GDM1 (cell line): ENCODE data around the gene MAMDC2.
"Not testable (repeated sequence)": the region's sequence is repeated elsewhere in the genome, so short reads cannot be mapped to it uniquely, and the experiment has no call there.

Experiments used
- DNase-seq: peaks from one replicate; lab custom pipeline; 2025; lab: John Stamatoyannopoulos, UW

The MAMDC2 gene

DNA sequence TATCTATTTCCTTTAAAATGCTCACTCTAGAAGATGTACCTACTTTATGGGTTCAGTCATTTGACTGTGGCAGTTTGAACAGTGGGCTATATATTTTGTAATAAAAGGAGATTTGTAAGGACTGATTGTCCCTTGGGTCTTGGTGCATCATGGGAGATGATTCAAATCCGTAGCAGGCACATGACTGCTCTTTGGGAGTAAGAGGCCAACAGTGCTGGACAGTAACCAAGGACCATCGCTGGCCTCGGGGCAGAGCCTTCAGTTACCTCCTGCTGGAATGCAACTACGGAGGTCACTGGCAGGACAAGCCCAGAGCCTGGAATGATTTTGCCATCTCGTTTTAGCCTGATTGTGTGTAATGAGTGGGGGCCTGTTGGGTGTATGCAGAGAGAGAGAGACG is 7.0 kb upstream of the MAMDC2 start:
- DNase-seq, result no peak

DNA sequence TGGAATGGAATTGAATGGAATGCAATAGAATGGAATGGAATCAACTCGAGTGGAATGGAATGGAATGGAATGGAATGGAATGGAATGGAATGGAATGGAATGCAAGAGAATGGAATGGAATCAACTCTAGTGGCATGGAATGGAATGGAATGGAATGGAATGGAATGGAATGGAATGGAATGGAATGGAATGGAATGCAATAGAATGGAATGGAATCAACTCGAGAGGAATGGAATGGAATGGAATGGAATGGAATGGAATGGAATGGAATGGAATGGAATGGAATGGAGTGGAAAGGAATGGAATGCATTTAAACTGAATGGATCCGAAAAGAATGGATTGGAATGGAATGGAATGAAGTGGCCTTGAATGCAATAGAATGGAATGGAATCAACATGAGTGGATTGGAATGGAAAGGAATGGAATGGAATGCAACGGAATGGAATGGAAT is 5.5 kb upstream of the MAMDC2 start:
- not testable (repeated sequence) for DNase-seq

DNA sequence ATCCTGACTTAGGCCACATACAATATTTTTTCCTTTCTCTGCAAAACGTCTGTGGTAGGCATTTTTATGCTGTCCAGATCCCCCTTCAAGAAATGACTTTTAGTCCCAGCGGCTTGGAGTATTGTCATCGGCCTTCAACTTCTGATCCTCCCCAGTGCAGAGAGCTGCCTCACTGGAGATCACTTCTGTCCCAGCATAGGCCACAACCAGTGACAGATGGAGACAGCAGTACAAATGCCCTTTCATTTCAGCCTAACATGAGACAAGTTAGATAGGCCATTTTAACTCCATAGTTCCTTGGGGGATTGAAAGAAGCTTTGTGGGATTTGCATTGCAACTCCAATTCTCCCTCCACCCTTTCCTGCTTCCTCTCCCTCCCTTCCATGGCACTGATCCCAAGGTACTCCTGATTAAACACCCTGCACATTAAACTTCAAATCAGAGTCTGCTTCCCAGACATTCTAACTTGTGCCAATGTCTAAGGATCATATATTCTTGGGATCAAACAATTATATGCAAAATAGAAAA is 3.2 kb upstream of the MAMDC2 start:
- DNase-seq, result no peak

DNA sequence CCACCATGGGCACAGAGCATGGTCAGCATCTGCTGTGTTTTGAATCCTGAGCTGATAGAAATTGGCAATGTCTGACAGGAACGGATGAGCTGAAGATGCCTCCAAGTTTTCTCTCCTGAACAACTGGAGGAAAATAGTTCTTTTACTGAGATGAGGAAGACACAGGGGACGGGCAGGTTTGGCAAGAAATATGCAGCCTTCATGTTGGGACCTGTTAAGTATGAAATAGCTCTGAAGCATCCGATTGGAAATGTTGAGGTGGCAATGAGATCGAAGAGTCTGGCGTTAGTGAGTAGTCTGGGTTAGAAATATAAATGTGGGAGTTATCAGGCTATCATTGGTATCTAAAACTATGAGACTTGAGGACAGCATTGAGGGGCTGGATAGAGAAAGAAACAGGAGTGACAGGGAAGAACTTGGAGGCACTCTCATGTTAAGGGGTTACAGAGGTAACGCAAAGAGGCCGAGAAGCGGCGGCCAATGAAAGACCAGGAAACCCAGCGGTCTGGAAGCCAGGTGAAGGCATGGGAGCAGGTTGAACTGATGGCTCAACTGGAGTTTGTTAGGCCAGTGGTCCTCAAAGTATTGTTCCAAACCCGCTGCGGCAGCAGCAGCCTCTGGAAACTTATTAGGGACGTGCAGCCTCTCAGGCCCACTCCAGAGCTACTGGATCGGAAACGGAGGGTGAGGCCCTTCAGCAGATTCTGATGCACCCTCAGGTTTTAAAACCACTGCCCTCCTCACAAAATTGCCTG is 1.0 kb upstream of the MAMDC2 start:
- DNase-seq, result no peak

DNA sequence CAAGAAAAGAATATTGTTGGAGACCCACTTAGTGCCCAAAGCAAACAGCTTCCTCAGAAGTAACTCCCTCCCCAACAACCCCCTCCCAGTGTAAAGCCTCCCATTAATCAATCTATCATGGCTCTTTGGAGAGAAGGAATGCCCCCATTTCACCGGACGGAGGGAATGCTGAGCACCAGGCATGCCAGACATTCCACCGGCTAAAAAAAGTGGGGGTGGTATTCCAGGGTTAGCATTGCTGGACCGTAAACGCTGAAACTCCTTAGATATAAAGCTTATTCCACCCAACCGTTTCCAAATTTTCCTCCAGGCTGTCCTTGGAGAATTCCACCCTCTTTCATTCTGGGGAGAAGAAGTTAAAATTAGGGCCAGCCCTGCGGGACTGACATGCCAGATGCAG is 363 bp upstream of the MAMDC2 start:
- no peak for DNase-seq

DNA sequence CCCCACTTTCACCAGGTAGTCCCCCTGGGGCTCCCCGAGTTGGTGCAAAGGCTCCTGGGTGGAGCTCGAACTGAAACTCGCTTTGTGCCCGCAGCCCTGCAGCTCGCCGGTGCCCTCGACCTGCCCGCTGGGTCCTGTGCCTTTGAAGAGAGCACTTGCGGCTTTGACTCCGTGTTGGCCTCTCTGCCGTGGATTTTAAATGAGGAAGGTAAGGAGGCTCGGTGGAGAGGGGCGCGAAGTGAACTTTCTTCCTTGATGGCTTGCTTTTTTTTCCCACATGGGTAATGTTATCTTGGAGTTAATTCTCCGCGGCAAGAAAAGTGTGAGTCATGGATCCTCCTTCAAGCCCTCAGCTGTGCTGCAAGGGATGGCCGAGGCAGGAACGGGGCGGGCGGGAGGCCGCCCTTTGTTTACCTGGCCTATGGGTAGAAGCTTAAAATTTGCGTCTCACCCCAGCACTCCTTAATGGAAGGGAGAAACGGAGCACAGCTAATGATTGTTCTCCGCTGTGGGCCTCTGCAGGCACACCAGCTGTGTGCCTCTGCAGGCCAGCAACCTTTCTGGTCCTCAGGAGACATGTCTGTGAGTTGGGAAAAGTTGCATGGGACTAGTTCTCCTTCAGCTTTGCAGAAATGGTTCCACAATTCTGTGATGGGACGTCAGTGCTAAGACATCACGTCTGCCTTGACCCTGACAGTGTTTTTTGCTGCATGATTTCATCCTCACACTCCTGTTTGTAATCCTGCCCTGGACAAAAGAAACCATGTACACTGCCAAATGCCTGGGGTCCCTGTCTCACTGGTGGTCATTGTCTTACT is 1.1 kb downstream of the MAMDC2 start:
- no peak for DNase-seq

DNA sequence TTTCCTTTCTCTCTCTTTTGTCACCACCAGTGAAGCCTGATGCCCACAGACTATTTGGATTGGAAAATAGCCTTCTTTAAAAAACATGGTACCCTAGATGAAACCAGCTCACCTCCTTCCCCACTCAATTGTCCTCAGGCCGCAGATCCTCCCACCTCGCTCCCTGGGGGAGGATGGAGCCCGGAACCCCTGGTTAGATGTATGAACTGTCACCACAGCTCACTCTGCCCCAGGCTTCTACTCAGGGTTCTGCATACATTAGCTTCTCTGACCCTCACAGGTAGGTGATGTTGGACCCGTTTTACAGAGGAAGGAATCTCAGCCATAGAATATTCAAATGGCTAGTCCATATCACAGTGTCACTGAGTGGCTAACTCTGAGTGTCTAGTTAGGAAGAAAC is 1.8 kb downstream of the MAMDC2 start:
- no peak for DNase-seq

DNA sequence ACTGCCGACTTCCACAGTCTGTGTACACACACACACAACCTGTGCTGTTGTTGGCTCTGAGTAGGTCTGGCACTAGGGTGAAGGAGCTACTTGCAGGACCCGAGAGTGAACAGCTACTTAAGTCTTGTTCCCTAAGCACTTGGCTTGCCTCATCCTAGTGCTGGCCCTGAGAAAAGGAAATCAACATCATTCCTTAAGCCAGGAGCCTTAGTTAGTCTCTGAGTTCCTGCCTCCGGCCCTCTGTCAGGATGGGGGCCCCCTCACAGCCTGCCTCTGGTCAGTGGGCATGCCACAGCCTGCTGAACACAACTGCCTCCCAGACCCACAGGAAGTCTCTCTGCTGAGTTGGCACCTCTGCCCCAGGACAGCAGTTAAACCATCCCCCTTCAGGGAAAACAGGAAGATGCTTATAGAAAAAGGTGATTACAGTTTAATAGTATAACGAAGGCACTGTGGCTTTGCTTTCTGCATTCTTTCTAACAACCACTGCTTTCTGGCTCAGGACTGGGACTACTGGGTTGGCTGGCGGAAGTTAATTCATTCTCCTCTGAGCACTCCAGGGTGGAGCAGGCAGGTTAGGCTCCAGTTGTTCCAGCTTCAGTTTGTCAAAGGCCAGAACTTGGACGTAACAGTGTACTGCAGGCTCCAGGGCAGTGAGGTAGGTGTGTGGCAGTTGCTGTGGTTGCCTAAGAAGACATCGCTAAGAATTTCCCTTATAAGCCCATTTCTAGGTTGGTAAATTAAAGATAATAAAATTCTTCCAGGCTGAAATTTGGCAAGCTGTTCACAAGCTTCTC is 2.8 kb downstream of the MAMDC2 start:
- DNase-seq, result peak; percentile 41

DNA sequence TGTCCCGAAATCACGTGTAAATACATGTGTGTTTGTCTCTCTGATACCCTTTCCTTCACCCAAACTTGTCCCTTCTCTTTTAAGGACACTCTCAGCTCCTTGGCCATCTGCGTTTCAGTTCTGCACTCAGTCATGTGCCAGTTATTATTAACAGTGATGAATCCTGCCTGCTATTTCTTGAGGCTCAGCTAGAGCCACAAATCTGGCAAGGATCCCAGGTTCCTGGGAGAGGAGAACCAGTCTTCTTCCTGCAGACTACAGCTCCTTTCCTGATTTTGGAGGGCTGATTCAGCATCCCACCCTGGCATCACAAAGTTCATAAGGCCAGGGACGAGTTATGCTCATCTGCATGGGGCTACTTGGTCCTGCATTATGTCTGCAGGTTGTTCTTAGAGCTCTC is 5.6 kb downstream of the MAMDC2 start:
- DNase-seq, result no peak

DNA sequence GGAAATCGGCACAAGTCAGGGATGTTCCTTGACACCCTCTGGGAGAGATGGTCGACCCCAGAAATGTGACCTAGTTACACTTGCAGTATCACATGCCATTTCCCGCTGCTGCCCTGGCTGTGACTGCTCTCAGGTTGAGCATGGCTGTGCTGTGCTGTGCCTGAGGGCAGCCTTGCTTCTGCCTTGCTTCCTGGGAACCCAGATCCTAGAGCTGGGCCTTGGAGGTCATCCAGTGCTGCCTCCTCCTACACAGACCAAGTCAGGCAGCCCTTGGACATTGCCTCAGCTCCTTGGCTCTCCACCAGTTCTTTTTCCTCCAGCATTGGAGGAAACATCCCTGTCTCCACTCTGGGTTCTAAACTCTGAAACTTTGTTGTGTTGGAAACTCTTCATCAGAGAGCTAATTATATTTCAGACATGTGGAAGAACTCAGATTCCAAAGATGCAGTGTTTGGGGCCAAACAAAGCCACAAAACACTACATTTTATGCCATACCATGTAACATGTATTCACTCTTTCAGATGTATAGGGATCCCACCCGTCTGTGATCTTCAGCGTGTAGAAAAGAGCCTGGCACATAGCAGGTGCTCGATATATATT is 6.1 kb downstream of the MAMDC2 start:
- DNase-seq, result no peak

DNA sequence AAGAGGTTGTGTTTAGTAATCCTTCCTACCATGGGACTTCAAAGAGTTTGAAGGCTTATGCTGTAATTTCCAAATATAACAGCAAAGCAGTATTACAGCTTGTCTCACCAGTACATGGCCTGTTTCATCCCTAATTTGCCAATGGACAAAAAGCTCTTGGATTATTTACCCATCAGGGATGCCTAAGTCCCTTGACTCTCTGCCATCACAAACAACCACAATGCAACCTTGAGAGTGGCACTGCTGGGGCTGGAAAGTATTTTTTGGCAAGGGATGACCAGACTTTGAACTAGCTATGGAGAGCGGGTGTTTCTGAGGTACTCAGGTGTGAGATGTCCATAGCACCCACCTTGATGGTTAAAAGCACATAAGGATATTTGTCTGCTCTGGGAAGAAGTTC is 9.1 kb downstream of the MAMDC2 start:
- no peak for DNase-seq

DNA sequence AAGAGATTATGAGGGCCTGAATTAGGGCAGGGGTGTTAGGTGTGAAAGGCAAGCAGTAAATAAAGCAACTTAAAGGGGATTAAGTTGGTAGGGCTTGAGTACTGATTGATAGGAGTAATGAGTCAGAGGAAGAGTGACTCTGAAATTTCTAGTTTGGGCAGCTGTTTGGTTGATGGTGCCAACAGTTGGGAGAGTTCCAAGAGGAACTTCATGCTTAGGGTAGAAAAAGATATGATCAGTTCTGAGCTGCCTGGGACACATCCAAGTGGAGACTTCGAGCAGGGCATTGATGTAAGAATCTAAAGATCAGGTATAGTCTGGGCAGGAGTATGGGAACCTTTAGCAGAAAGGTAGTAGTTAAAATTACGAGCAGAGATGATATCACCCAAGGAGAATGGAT is 10.2 kb downstream of the MAMDC2 start:
- DNase-seq, result peak; percentile 70

DNA sequence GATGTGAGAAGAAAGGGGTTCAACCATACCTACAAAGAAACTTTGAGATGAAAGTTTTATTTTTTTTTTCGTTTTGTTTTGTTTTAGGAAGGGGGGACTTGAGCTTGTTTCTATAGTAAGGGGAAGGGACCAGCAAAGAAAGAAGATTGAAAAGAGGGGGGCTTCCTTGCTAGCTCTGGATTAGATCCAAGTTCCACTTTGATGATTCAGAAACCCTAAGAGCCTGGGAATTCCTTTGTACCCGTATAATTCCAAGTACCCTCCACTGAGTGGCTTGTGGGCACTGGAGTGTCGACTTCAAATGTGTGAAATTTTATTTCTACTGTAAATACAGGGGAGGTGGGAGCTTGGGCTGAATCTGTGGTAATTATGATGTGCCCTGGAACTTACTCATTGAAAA is 10.9 kb downstream of the MAMDC2 start:
- no peak for DNase-seq

DNA sequence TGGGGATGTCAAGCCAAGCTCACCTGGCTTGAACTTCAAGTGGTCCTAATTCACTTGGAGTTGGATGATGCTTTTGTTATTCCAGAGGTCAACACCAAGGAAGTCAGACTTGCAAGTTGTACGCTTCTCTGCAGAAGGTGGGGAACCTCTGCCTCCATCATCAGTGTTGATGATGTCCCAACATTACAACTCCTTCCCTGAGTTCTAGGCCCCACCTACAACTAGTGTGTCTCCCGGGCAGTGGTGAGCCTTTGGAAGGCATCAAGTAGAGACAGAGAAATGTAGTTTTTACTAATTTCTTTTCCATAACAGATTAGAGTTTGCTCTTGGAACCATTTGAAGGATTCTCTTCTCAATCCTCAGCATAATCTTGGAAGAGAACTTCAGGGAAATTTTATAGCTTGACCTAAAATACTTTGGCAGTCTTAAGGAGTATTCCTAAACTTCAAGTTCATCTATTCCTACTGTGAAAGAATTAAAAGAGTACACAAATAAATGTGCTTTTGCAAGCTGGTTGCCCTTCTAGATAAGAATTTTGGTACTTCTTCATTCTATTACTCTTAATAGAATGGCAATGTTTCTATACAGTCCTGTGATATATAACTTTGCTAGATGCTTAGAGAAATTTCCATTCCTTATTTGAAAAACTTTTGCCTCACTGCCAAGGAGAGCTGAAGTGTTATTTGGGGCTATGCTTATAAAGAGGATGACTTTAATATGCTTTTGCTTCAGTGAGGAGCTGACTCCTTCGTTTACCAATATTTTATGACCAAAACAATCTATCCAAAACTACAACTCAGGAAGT is 12.0 kb downstream of the MAMDC2 start:
- no peak for DNase-seq

DNA sequence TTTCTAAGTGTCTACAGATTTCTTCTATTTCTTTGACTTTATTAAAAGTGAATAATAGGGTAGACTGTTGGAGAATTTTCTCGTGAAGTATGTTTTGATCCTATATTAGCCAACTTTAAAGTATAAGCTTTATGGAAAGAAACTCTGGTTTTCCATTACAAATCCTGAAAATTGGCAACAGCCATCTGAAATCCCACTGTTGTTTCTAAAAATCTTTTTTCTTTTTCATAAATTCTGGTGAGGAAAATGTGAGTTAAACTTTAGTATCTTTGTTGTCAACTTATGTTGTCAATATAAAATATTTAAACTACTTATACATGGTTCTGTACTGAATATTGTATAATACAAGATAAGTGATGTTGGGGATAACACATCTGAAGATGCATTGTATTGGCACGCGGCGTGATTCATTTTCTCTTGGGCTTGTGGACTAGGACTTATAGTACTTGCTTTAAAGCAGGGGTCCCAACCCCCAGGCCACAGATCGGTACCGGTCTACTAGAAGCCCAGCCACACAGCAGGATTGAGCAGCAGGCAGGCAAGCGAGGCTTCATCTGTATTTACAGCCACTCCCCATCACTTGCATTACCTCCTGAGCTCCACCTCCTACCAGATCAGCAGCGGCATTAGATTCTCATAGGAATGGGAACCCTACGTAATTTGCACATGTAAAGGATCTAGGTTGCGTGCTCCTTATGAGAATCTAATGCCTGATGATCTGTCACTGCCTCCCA is 12.7 kb downstream of the MAMDC2 start:
- DNase-seq, result no peak

DNA sequence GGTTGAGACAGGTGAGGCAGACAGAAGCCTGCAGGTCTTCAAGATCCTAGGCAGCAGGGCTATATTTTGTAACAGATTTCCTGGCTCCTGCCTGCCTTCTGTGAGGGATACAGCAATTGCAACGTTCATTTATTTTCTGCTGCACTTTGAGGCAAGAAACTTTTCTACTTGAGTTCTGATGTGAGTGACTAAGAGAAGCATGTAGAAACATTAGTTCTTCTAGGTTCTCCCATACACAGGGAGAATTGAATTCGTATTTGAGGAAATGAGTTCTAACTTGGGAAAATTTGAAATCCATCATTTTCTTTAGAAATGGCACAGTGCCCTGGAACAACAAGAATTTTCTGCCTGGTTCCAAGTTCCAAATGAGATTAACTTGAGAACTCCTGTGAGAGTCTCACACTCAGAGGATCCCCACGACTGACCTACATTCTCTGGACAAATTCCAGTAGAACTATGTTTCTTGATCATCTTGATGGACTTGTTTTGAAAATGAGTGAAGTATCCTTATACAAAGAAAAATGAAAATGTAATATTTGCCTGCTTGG is 15.0 kb downstream of the MAMDC2 start:
- no peak for DNase-seq

DNA sequence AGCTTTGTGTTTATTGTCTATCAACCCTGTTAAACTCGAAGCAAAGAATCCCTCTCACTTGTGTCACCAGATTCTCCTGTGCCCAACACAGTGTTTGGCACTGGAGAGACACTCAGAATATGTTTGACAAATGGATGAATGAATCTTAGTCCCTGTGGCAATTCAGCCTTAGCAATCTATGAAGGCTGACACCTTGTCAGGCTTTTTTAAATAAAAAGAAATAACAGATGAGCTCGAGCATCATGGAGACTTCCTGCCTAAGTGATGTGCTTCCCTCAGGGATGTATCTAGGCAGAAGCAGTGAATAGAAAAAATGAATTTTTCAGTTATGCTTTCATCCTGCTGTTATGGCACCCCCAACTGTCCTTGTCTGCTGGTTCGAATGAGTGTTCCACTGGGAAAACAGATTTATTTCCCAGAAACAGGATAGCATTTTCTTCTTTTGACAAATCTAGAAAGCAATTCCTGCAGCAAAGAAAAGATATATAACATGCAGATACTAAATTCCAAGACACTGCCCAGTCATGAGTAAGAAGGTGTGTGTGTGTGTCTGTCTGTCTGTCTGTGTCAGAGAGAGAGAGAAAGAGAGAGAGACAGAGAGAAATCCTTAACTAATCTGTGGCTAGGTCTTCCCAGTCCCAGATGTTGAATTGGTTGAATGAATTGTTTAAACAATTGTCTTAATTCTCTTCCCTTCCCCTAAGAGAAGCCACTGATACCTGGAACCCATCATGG is 16.7 kb downstream of the MAMDC2 start:
- DNase-seq, result no peak

DNA sequence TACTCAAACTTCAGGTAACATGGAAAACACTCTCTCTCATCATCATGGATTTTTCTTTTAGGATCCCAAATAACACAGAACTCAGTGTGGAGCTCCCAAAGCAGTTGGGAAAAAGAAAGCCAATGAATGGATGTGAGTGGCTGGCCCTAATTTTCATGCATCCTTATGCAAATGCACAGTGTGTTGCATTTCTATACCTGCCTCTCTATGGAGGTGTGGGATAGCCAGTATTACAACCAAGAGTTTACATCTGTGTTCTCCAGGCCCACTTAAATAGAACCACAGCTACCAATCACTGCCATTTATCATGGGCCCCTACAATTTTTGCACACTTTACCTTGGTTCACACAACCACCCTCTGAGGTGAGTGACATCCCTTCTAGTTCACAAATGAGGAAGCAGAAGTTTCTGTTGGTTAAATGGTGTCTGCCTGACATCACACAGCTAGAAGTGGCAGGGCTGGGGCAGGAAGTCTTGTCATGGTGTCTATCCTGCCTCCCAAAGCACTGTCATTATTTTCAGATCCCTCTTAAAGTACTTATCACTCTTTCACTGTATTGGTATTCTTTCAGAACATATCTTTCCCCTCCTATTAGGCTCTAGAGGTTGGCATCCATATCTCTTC is 17.3 kb downstream of the MAMDC2 start:
- peak; percentile 33 for DNase-seq

DNA sequence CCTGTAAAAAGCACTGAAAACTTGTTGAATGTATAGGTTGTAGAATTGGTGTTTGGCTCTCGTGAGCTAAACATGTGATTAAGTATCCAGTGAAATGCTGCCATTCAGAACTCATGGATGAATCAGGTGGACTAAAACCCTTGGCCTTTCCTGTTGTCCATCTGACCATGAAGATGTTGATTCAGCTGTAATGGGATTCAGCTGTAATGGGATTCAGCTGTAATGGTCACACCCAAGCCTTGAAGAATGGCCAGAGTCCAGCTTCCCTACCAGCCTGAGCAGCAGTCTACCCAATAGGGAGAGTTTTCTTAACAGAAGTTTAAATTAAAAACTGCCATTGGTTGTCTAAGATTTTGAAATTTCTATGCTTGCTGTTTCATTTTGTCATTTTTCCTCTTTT is 18.1 kb downstream of the MAMDC2 start:
- DNase-seq, result no peak
